OCI-LY7 (cell line): ENCODE results near the gene CTPS1. TPM values are rescaled to one million over a fixed set of nuclear protein-coding genes. Genes with fewer than 3 reads are reported as not detected.

ENCODE experiments used
- BruUV-seq: library from RNA; stranded (reverse); fragments of 400-500 nt; replicated peaks from 2 replicates; lab custom pipeline; 2021; lab: Mats Ljungman, UMichigan
- CTCF ChIA-PET: fragments of 300-600 bp; sonication (Branson Sonifier 250); formaldehyde crosslinking; loops from one replicate; lab custom pipeline; 2022; ENCODE audit warnings: antibody characterized with exemption; ENCODE audit not compliant: unreplicated experiment; lab: Charles Lee
- POLR2A ChIA-PET: fragments of 300-600 bp; sonication (Branson Sonifier 250); formaldehyde crosslinking; loops from one replicate; lab custom pipeline; 2022; ENCODE audit warnings: antibody characterized with exemption; lab: Charles Lee
- DNase-seq: peaks from one replicate; pipeline ENCODE4 v3.0.0-alpha.2; 2015; ENCODE audit warnings: low spot score
- H2AFZ ChIP-seq: fragments of 200-600 bp; sonication (generic), shearing (Covaris generic); 2 replicates; pipeline ENCODE4 v1.6.1; 2014; ENCODE audit warnings: mild to moderate bottlenecking, antibody characterized with exemption, low read length, moderate library complexity
- H3K27ac ChIP-seq: fragments of 200-600 bp; sonication (generic); 2 replicates; pipeline ENCODE4 v1.5.1; 2014; ENCODE audit warnings: mixed run types, low read depth, mild to moderate bottlenecking, moderate library complexity, low read length, inconsistent platforms; ENCODE audit not compliant: poor library complexity, severe bottlenecking
- H3K36me3 ChIP-seq: fragments of 200-600 bp; sonication (generic); 2 replicates; pipeline ENCODE4 v1.6.1; 2014; ENCODE audit warnings: mild to moderate bottlenecking, antibody characterized with exemption, low read length, moderate library complexity, mixed read lengths; ENCODE audit not compliant: insufficient read depth
- H3K4me1 ChIP-seq: fragments of 200-600 bp; sonication (generic); 2 replicates; pipeline ENCODE4 v1.5.1; 2014; ENCODE audit warnings: mild to moderate bottlenecking, low read length; ENCODE audit not compliant: insufficient read depth, poor library complexity, severe bottlenecking
- H3K4me2 ChIP-seq: fragments of 200-600 bp; sonication (generic); 2 replicates; pipeline ENCODE4 v1.6.1; 2014; ENCODE audit warnings: mild to moderate bottlenecking, low read length
- H3K4me3 ChIP-seq: fragments of 200-600 bp; sonication (generic); 2 replicates; pipeline ENCODE4 v1.5.1; 2014; ENCODE audit warnings: mild to moderate bottlenecking, low read depth, low read length; ENCODE audit not compliant: poor library complexity, severe bottlenecking
- H3K79me2 ChIP-seq: fragments of 200-600 bp; sonication (generic); 2 replicates; pipeline ENCODE4 v1.6.1; 2016; ENCODE audit warnings: low read depth, mild to moderate bottlenecking, low read length, moderate library complexity, mixed read lengths; ENCODE audit not compliant: insufficient read depth
- H3K9me2 ChIP-seq: fragments of 200-600 bp; sonication (generic); 2 replicates; pipeline ENCODE4 v1.6.1; 2016; ENCODE audit warnings: mild to moderate bottlenecking, low read length, mixed read lengths; ENCODE audit not compliant: insufficient read depth
- H3K9me3 ChIP-seq: fragments of 200-600 bp; sonication (generic); 2 replicates; pipeline ENCODE4 v1.6.1; 2014; ENCODE audit warnings: mild to moderate bottlenecking, mixed run types, low read length, mixed read lengths
- H4K20me1 ChIP-seq: fragments of 200-600 bp; sonication (generic); 2 replicates; pipeline ENCODE4 v1.6.1; 2014; ENCODE audit warnings: mild to moderate bottlenecking, antibody characterized with exemption, low read length, moderate library complexity, mixed read lengths; ENCODE audit not compliant: insufficient read depth
- CTCF ChIP-seq: fragments of 200-600 bp; sonication (generic); conservative IDR thresholded peaks from 2 replicates; pipeline ENCODE4 v1.5.1; 2014; ENCODE audit warnings: mild to moderate bottlenecking, antibody characterized with exemption, low read length, moderate library complexity, mixed read lengths
- EZH2phosphoT487 ChIP-seq: fragments of 200-600 bp; sonication (generic); IDR thresholded peaks from 2 replicates; pipeline ENCODE4 v1.6.1; 2018; ENCODE audit warnings: low read depth, borderline replicate concordance, mild to moderate bottlenecking, mixed run types, antibody characterized with exemption, low read length, moderate library complexity, mixed read lengths
- intact Hi-C: fragments of 100-400 bp; cut with micrococcal nuclease; formaldehyde crosslinking; loops from one replicate; pipeline ENCODE4 v1.10.0; 2022; ENCODE audit not compliant: unreplicated experiment
- total RNA-seq, 2 experiments: library from RNA; depleted of rRNA in 1 of 2; stranded (reverse); fragments of >200 nt in 1 of 2; shearing (Covaris generic) in 1 of 2; gene quantifications; 2 replicates each; pipeline ENCODE4 v1.2.3, GENCODE V29; 2014 to 2022

CTPS1 gene
- total RNA-seq, 2 experiments from 2014 or later: 58.9 to 117 TPM

GRCh38 chr1:41046347-41046775 lies 66.9 kb downstream of the CTPS1 start:
- H3K9me2 ChIP-seq: no peaks in the 10 kb centered on the region
- peaks cover 61% of the 10 kb centered on the region; the same call in 1 of the 2 replicates for H3K36me3 ChIP-seq
- no peak overlapping the region for H3K27ac ChIP-seq
- no peak overlapping the region for H3K4me2 ChIP-seq
- no peak for DNase-seq
- intact Hi-C loops: no loop called here
- H4K20me1 ChIP-seq: no peaks in the 10 kb centered on the region
- TF ChIP-seq EZH2phosphoT487 (no peak), CTCF (no peak)
- H3K4me1 ChIP-seq: no peaks in the 10 kb centered on the region
- POLR2A ChIA-PET: no interaction called here
- CTCF ChIA-PET: no interaction called here
- no peak overlapping the region for H3K4me3 ChIP-seq
- no peaks in the 10 kb centered on the region for H3K9me3 ChIP-seq
- no peak overlapping the region for H2AFZ ChIP-seq
- BruUV-seq: no TSS peak
- no peaks in the 10 kb centered on the region for H3K79me2 ChIP-seq

- H3K27ac ChIP-seq: no peak overlapping the region
- no peak for TF ChIP-seq EZH2phosphoT487
- no peak for TF ChIP-seq CTCF
- POLR2A ChIA-PET: no interaction called here
- no TSS peak for BruUV-seq
- H3K36me3 ChIP-seq: peaks cover 68% of the 10 kb centered on the region; the same call in 1 of the 2 replicates
- no peaks in the 10 kb centered on the region for H3K79me2 ChIP-seq
- no peak for DNase-seq
- intact Hi-C loops: no loop called here
- no peak overlapping the region for H3K4me2 ChIP-seq
- CTCF ChIA-PET: no interaction called here
- no peaks in the 10 kb centered on the region for H4K20me1 ChIP-seq
- H3K9me3 ChIP-seq: no peaks in the 10 kb centered on the region
- H3K4me3 ChIP-seq: no peak overlapping the region
- no peaks in the 10 kb centered on the region for H3K9me2 ChIP-seq
- no peak overlapping the region for H2AFZ ChIP-seq
- H3K4me1 ChIP-seq: peaks cover 5% of the 10 kb centered on the region
These were observed 69.0 kb downstream of the CTPS1 start for GRCh38 chr1:41048540-41048939.

GRCh38 chr1:41051022-41051421 lies 71.5 kb downstream of the CTPS1 start:
- TF ChIP-seq EZH2phosphoT487 (no peak), CTCF (no peak)
- no peak overlapping the region for H3K27ac ChIP-seq
- BruUV-seq: no TSS peak
- H3K4me3 ChIP-seq: no peak overlapping the region
- H3K4me2 ChIP-seq: no peak overlapping the region
- CTCF ChIA-PET: no interaction called here
- H3K9me3 ChIP-seq: no peaks in the 10 kb centered on the region
- no peaks in the 10 kb centered on the region for H3K9me2 ChIP-seq
- H3K79me2 ChIP-seq: no peaks in the 10 kb centered on the region
- intact Hi-C loops: no loop called here
- peaks cover 65% of the 10 kb centered on the region for H3K36me3 ChIP-seq
- POLR2A ChIA-PET: interaction anchor here (0.7 kb wide), 1 partner anchor 78 kb away, joined by 3 read pairs; no protein-coding TSS in a partner anchor
- H3K4me1 ChIP-seq: peaks cover 5% of the 10 kb centered on the region
- DNase-seq: no peak
- H2AFZ ChIP-seq: no peak overlapping the region
- no peaks in the 10 kb centered on the region for H4K20me1 ChIP-seq
